SK-N-SH (cell line): ENCODE measurements around the gene LPP. TPM values are rescaled to one million over a fixed set of nuclear protein-coding genes. Genes with fewer than 3 reads are reported as not detected.

Source experiments
- CTCF ChIA-PET: fragments of 300-600, 350-600 bp; formaldehyde crosslinking; extraction: SDS; loops from one replicate; lab custom pipeline; 2021; lab: Yijun Ruan, JAX
- POLR2A ChIA-PET: fragments of 350-600 bp; sonication (Branson Sonifier 250); formaldehyde crosslinking; extraction: SDS; loops from one replicate; lab custom pipeline; 2020; ENCODE audit warnings: antibody characterized with exemption, inconsistent platforms; lab: Yijun Ruan, JAX
- DNase-seq: peaks from one replicate; pipeline ENCODE4 v3.0.0; 2012
- H2AFZ ChIP-seq: fragments of 200-600 bp; sonication (generic); 2 replicates; pipeline ENCODE4 v1.8.1; 2016; ENCODE audit warnings: antibody characterized with exemption, mild to moderate bottlenecking, low read depth
- H3F3A ChIP-seq: fragments of 200-600 bp; sonication (generic); replicated peaks from 2 replicates; pipeline ENCODE3; 2016; ENCODE audit warnings: antibody characterized with exemption, mild to moderate bottlenecking; ENCODE audit not compliant: insufficient read depth
- H3K27ac ChIP-seq, 2 experiments: fragments of 200-500 bp in 1 of 2; fragments of 200-600 bp in 1 of 2; sonication (Bioruptor generic) in 1 of 2; sonication (generic), shearing (Covaris generic) in 1 of 2; 2 replicates each; pipeline versions ENCODE4 v1.5.1 to v1.6.1; 2014 to 2016; ENCODE audit warnings: low read depth in 2 of 2, inconsistent platforms in 1 of 2, low read length in 1 of 2, mild to moderate bottlenecking in 1 of 2, mixed read lengths in 1 of 2
- H3K27me3 ChIP-seq: fragments of 200-600 bp; sonication (generic), shearing (Covaris generic); 2 replicates; pipeline ENCODE4 v1.6.1; 2016; ENCODE audit warnings: mixed run types; ENCODE audit not compliant: insufficient read depth
- H3K36me3 ChIP-seq, 2 experiments: fragments of 200-500 bp in 1 of 2; fragments of 200-600 bp in 1 of 2; sonication (Bioruptor generic) in 1 of 2; sonication (generic) in 1 of 2; replicated peaks in 1 of 2; 2 replicates each; pipeline versions ENCODE3 to v1.5.1; 2014 to 2016; ENCODE audit warnings: low read length in 1 of 2, mild to moderate bottlenecking in 1 of 2; ENCODE audit not compliant: insufficient read depth in 2 of 2, control insufficient read depth in 1 of 2
- H3K4me1 ChIP-seq, 2 experiments: fragments of 200-500 bp in 1 of 2; fragments of 200-600 bp in 1 of 2; sonication (Bioruptor generic) in 1 of 2; sonication (generic), shearing (Covaris generic) in 1 of 2; 2 replicates each; pipeline versions ENCODE4 v1.5.1 to v1.6.1; 2014 to 2016; ENCODE audit warnings: low read depth in 1 of 2, low read length in 1 of 2, mixed run types in 1 of 2; ENCODE audit not compliant: insufficient read depth in 2 of 2, control insufficient read depth in 1 of 2
- H3K4me2 ChIP-seq: fragments of 200-600 bp; sonication (generic), shearing (Covaris generic); 2 replicates; pipeline ENCODE4 v1.6.1; 2017; ENCODE audit warnings: mixed run types
- H3K4me3 ChIP-seq, 2 experiments: fragments of 200-500 bp in 1 of 2; fragments of 200-600 bp in 1 of 2; sonication (Bioruptor generic) in 1 of 2; sonication (generic), shearing (Covaris generic) in 1 of 2; 2 replicates each; pipeline versions ENCODE4 v1.5.1 to v1.8.1; 2014 to 2016; ENCODE audit warnings: low read depth in 2 of 2, inconsistent platforms in 1 of 2, low read length in 1 of 2, mild to moderate bottlenecking in 1 of 2, mixed read lengths in 1 of 2, moderate library complexity in 1 of 2
- H3K79me2 ChIP-seq: fragments of 200-600 bp; sonication (generic); 2 replicates; pipeline ENCODE4 v1.8.1; 2017; ENCODE audit warnings: mild to moderate bottlenecking; ENCODE audit not compliant: insufficient read depth
- H3K9ac ChIP-seq: fragments of 200-600 bp; sonication (generic); 2 replicates; pipeline ENCODE4 v1.6.1; 2017; ENCODE audit warnings: mixed run types
- H3K9me2 ChIP-seq: fragments of 200-600 bp; sonication (generic); 2 replicates; pipeline ENCODE4 v1.6.1; 2017; ENCODE audit warnings: mixed run types
- H3K9me3 ChIP-seq: fragments of 200-600 bp; sonication (generic); 2 replicates; pipeline ENCODE4 v1.6.1; 2017; ENCODE audit warnings: mixed run types, mild to moderate bottlenecking, moderate library complexity
- H4K20me1 ChIP-seq: fragments of 200-600 bp; sonication (generic); 2 replicates; pipeline ENCODE4 v1.6.1; 2017; ENCODE audit warnings: mild to moderate bottlenecking, mixed run types; ENCODE audit not compliant: insufficient read depth
- ELF1 ChIP-seq: IDR thresholded peaks from 2 replicates; pipeline ENCODE4 v1.4.0; 2012
- EP300 ChIP-seq, 2 experiments: IDR thresholded peaks; 2 replicates each; pipeline versions ENCODE4 v1.4.0 to v1.6.1; 2012; ENCODE audit warnings: borderline replicate concordance in 1 of 2, low read depth in 1 of 2, low read length in 1 of 2
- FOXJ3 ChIP-seq: sonication (generic); formaldehyde crosslinking; IDR thresholded peaks from 2 replicates; pipeline ENCODE4 v1.5.1; 2020; ENCODE audit warnings: mild to moderate bottlenecking, missing genetic modification reagents
- MEF2A ChIP-seq: IDR thresholded peaks from 2 replicates; pipeline ENCODE4 v1.4.0; 2012; ENCODE audit warnings: low read depth, borderline replicate concordance
- NFIC ChIP-seq: IDR thresholded peaks from 2 replicates; pipeline ENCODE4 v1.4.0; 2012; ENCODE audit warnings: borderline replicate concordance
- NRF1 ChIP-seq: IDR thresholded peaks from 2 replicates; pipeline ENCODE4 v1.6.1; 2012; ENCODE audit warnings: low read depth, mild to moderate bottlenecking, low read length
- POLR2AphosphoS5 ChIP-seq: IDR thresholded peaks from 2 replicates; pipeline ENCODE4 v1.6.1; 2012; ENCODE audit warnings: low read depth, low read length
- RAD21 ChIP-seq: IDR thresholded peaks from 2 replicates; pipeline ENCODE4 v1.6.1; 2012; ENCODE audit warnings: mild to moderate bottlenecking, low read length
- RCOR1 ChIP-seq: fragments of 150-350 bp; IDR thresholded peaks from 2 replicates; pipeline ENCODE4 v1.6.1; 2017; ENCODE audit warnings: antibody characterized with exemption, low read length
- REST ChIP-seq: IDR thresholded peaks from 2 replicates; pipeline ENCODE4 v1.6.1; 2012; ENCODE audit warnings: mild to moderate bottlenecking, low read depth, low read length, moderate library complexity
- RXRA ChIP-seq: IDR thresholded peaks from 2 replicates; pipeline ENCODE4 v1.4.0; 2012; ENCODE audit warnings: low read depth, mild to moderate bottlenecking, borderline replicate concordance
- SIN3A ChIP-seq: IDR thresholded peaks from 2 replicates; pipeline ENCODE4 v1.6.1; 2012; ENCODE audit warnings: low read depth, mild to moderate bottlenecking, low read length, moderate library complexity, borderline replicate concordance
- TAF1 ChIP-seq: IDR thresholded peaks from 2 replicates; pipeline ENCODE4 v1.6.1; 2012; ENCODE audit warnings: low read depth, mild to moderate bottlenecking, low read length, moderate library complexity, borderline replicate concordance
- TEAD4 ChIP-seq: IDR thresholded peaks from 2 replicates; pipeline ENCODE4 v1.4.0; 2012; ENCODE audit warnings: mild to moderate bottlenecking, borderline replicate concordance; ENCODE audit not compliant: insufficient read depth
- USF2 ChIP-seq: fragments of 150-350 bp; IDR thresholded peaks from 2 replicates; pipeline ENCODE4 v1.6.1; 2017; ENCODE audit warnings: antibody characterized with exemption, low read length, low read depth, borderline replicate concordance
- YY1 ChIP-seq: IDR thresholded peaks from 2 replicates; pipeline ENCODE4 v1.4.0; 2012; ENCODE audit warnings: low read depth, mild to moderate bottlenecking
- whole genome bisulfite sequencing: methylation state at CpG from one replicate; pipeline ENCODE4 v1.1.6; 2017; ENCODE audit warnings: low lambda C conversion rate; 5-methylcytosine and 5-hydroxymethylcytosine counted together
- polyA plus RNA-seq, 3 experiments: library from polyadenylated mRNA; depleted of rRNA; stranded (reverse); fragments of >200 nt; gene quantifications; 2 replicates each; pipeline ENCODE4 v1.2.3, GENCODE V29; 2012
- TF ChIP-seq, protein P1 (sequence below): fragments of 200-600 bp; sonication (generic); IDR thresholded peaks from 2 replicates; pipeline ENCODE4 v1.6.1; 2017; ENCODE audit warnings: antibody characterized with exemption, mild to moderate bottlenecking, moderate library complexity

The LPP gene
- polyA plus RNA-seq, 1 of the 3 experiments (the other 2 are of a cell fraction) = 6.6 TPM

- peaks cover 0 to 18% of the 10 kb centered on the region in 2 experiments for H3K36me3 ChIP-seq
- no peaks in the 10 kb centered on the region for H4K20me1 ChIP-seq
- no peak overlapping the region for H3K9ac ChIP-seq
- H3F3A ChIP-seq = peaks cover 20% of the 10 kb centered on the region
- 78% methylated on average over 2 of the region's 2 CpGs for WGBS
- TF ChIP-seq, protein P1, sequence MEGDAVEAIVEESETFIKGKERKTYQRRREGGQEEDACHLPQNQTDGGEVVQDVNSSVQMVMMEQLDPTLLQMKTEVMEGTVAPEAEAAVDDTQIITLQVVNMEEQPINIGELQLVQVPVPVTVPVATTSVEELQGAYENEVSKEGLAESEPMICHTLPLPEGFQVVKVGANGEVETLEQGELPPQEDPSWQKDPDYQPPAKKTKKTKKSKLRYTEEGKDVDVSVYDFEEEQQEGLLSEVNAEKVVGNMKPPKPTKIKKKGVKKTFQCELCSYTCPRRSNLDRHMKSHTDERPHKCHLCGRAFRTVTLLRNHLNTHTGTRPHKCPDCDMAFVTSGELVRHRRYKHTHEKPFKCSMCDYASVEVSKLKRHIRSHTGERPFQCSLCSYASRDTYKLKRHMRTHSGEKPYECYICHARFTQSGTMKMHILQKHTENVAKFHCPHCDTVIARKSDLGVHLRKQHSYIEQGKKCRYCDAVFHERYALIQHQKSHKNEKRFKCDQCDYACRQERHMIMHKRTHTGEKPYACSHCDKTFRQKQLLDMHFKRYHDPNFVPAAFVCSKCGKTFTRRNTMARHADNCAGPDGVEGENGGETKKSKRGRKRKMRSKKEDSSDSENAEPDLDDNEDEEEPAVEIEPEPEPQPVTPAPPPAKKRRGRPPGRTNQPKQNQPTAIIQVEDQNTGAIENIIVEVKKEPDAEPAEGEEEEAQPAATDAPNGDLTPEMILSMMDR = no peak
- TF ChIP-seq TAF1 = no peak
- TF ChIP-seq YY1 = no peak
- TF ChIP-seq NFIC = no peak
- TF ChIP-seq RXRA = no peak
- no peak for TF ChIP-seq POLR2AphosphoS5
- TF ChIP-seq FOXJ3 (CRISPR knock-in tag) = no peak
- TF ChIP-seq MEF2A = no peak
- TF ChIP-seq RCOR1 = no peak
- no peak for TF ChIP-seq TEAD4
- no peak for TF ChIP-seq USF2
- TF ChIP-seq ELF1 = no peak
- TF ChIP-seq RAD21 = no peak
- no peak for TF ChIP-seq REST
- no peak for TF ChIP-seq EP300 (IDR thresholded peaks at IDR 0.05; ENCODE audit: borderline replicate concordance in 1 of 2, low read depth in 1 of 2, low read length in 1 of 2)
- TF ChIP-seq NRF1 = no peak
- no peak for TF ChIP-seq SIN3A
- H3K4me1 ChIP-seq = peaks cover 0 to 21% of the 10 kb centered on the region in 2 experiments; a peak in 3 of 4 replicates
- H3K27ac ChIP-seq = no peak overlapping the region
- H3K4me3 ChIP-seq = no peak overlapping the region
- peaks cover 97% of the 10 kb centered on the region for H3K79me2 ChIP-seq
- H2AFZ ChIP-seq = no peak overlapping the region
- DNase-seq = no peak
- no peaks in the 10 kb centered on the region for H3K9me2 ChIP-seq
- no peaks in the 10 kb centered on the region for H3K9me3 ChIP-seq
- no peak overlapping the region for H3K4me2 ChIP-seq
- CTCF ChIA-PET = no interaction called here
- H3K27me3 ChIP-seq = no peaks in the 10 kb centered on the region
- POLR2A ChIA-PET = no interaction called here
These were observed 61.2 kb downstream of the LPP start for GRCh38 chr3:188215129-188215528.
